Femur (tissue), 1 donor: ENCODE measurements around the gene APBB1IP.
"Not testable (repeated sequence)": the region's sequence is repeated elsewhere in the genome, so short reads cannot be mapped to it uniquely, and the experiment has no call there.

Source experiments
- DNase-seq: peaks from one replicate; pipeline ENCODE4 v3.0.0-alpha.2; 2017

The APBB1IP gene

GRCh38 chr10:26567351-26567721 is 129.2 kb downstream of the APBB1IP start:
- no peak for DNase-seq

DNA sequence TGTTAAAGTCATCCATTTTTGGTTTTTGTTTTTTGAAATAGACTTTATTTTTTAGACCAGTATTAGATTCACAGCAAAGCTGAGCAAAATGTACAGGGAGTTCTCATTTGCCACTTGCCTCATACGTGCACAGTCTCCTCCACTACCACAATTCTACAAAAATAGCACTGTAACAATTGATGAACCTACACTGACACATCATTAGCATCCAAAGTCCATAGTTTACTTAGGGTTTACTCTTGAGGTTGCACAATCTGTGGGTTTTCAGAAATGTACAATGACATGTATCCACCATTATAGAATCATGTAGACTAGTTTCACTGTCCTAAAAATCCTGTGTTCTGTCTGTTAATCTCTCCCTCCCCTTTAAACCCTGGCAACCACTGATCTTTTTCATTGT is 133.5 kb downstream of the APBB1IP start:
- DNase-seq: no peak

DNA sequence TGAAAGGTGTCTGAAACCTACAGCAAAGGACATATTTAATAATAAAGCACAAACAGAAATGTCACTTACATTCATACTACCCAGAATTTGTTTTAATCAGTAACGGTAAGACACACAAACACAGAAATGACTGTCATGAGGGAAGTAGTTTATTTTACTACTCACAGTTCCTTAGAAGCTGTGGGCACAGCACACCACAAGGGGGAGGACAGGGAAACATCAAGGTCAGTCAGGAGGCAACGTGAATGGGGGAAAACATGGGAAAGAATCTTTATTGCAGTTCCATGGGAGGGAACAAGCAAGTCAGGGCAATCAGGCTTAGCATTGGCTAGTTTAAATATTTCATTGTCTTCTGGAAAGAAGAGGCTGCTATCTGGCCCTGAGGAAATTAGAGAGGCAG is 135.5 kb downstream of the APBB1IP start:
- no peak for DNase-seq

- no peak for DNase-seq
These were observed 136.6 kb downstream of the APBB1IP start for GRCh38 chr10:26574783-26575182.

DNA sequence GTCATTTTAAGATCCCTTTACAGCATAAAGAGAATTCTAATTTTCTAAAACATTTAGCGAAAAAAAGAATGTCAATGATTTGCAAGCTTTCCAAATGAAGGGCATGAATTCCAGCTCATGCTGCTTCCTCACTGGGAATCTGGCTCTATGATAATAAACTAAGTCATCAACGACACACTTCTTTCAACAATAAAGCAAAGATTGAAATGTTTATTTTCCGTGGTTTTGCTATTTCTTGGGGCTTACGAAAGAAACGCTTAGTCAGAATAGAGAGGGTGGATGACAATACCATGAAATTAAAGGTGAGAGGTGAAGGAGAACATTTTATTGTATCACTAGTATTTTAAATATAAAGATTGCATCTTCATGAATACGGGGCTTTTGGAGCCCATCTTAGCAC is 140.2 kb downstream of the APBB1IP start:
- DNase-seq: not testable (repeated sequence)

DNA sequence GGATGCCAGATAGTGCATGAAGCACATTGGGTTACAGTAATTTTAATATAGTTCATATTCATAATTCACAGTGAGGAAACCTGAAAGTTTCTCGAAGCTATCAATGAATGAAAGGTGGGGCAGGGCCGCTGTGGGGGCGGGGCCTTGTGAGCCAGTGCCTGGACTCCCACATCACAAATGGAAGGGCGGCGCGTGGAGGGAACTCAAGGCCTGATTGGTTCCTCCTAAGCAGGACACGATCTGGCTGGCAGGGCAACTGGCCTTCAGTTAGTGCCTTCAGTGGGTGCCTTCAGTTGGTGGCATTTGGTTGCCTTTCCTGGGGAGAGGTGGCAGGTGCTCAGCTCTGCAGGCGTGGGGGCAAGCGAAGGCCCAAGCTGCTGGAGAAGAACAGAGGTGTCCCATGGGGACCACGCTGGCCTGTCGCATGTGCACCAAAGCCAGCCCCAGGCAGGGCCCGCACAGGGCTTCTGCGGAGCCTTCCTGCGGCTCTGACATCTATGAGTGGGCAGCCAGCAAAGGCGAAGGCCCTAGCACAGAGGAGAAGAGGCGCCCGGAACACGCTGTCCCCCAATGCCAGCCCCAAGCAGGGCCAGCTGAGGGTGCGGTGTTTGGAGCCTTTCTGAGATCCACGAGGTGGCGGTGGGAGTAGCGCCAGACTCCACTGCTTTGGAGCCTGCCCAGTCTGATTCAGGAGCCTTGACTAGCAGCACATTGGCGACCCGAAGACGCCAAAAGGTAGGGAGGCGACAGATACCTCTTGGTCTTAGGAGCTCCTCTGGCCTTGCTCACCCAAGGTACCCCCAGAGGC is 141.3 kb downstream of the APBB1IP start:
- DNase-seq: no peak

GRCh38 chr10:26586211-26586610 is 148.1 kb downstream of the APBB1IP start:
- no peak for DNase-seq

DNA sequence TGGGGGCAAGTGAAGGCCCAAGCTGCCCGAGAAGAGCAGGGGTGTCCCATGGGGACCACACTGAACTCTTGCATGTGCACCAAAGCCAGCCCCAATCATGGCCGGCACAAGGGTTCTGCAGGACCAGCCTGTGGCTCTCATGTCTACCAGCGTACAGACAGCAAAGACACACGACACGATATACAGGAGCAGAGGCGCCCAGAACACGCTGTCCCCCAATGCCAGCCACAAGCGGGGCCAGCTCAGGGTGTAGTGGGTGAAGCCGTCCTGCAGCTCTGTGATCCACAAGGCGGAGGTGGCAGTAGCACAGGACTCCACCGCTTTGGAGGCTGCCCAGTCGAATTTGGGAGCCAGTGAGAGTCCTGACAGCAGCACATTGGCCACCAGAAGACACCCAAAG is 150.5 kb downstream of the APBB1IP start:
- DNase-seq: no peak

GRCh38 chr10:26589813-26590212 is 151.7 kb downstream of the APBB1IP start:
- not testable (repeated sequence) for DNase-seq

DNA sequence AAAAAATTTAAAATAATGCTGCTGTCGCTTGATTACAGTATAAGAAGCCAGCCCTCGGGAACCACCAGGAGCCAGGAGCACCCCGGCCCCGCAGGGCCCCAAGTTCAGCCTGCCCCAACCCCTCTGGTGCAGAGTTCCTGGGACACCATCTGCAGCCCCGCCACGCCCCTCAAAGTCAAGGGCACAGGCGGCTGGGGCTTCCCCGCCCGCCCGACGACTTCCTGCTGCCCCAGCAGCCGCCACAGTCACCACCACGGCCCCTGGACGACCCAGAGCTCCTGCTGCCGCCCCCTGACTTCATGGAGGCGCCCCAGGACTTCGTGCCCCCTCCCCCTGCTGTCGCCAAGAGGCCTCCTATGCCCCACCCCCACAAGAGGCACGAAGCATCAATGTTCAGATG is 155.8 kb downstream of the APBB1IP start:
- DNase-seq: no peak

GRCh38 chr10:26603283-26603682 is 165.1 kb downstream of the APBB1IP start:
- not testable (repeated sequence) for DNase-seq

DNA sequence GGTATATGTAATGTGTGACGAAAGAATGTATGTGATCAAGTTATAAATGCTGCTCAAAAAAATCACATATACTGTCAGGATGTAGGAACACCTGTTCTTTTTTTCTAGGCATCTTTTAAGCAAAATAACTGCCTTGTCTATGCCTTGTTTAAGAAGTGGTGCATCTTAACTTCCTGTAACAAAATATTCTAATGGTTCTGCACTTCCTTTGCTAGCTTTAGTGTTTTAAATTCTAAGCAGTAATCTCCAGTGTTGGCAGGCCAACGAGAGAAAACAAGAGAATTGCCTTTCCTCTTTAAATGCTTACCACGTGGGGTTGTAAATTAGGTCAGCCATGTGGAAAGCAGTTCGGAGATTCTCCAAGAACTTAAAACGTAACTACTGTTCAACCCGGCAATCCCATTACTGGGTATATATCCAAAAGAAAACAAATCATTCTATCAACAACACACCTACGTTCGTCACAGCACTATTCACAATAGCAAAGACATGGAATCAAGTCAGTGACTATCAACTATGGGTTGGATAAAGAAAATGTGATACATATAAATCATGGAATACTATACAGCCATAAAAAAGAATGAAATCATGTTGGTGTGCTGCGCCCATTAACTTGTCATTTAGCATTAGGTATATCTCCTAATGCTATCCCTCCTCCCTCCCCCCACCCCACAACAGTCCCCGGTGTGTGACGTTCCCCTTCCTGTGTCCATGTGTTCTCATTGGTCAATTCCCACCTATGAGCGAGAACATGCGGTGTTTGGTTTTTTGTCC is 166.4 kb downstream of the APBB1IP start:
- not testable (repeated sequence) for DNase-seq

- DNase-seq: not testable (repeated sequence)
These were observed 168.3 kb downstream of the APBB1IP start for GRCh38 chr10:26606389-26606877.

GRCh38 chr10:26612151-26612915 is 174.2 kb downstream of the APBB1IP start:
- DNase-seq: no peak
